ENCODE results near the gene ZBTB32. TPM values are rescaled to one million over a fixed set of nuclear protein-coding genes. Genes with fewer than 3 reads are reported as not detected.

Gene ZBTB32
- total and polyA plus RNA-seq, 2 of the 8 experiments (the other 6 are each of a cell fraction or from before 2014, with no cell fraction given) = 0.11 to 0.50 TPM

DNA sequence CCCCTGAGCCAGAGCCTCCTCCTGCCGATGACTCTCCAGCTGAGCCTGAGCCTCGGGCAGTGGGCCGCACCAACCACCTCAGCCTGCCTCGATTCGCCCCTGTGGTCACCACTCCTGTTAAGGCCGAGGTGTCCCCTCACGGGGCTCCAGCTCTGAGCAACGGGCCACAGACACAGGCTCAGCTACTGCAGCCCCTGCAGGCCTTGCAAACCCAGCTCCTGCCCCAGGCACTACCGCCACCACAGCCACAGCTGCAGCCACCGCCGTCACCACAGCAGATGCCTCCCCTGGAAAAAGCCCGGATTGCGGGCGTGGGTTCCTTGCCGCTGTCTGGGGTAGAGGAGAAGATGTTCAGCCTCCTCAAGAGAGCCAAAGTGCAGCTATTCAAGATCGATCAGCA is 17.0 kb downstream of the ZBTB32 start (continued):
- TF ChIP-seq, protein P1, sequence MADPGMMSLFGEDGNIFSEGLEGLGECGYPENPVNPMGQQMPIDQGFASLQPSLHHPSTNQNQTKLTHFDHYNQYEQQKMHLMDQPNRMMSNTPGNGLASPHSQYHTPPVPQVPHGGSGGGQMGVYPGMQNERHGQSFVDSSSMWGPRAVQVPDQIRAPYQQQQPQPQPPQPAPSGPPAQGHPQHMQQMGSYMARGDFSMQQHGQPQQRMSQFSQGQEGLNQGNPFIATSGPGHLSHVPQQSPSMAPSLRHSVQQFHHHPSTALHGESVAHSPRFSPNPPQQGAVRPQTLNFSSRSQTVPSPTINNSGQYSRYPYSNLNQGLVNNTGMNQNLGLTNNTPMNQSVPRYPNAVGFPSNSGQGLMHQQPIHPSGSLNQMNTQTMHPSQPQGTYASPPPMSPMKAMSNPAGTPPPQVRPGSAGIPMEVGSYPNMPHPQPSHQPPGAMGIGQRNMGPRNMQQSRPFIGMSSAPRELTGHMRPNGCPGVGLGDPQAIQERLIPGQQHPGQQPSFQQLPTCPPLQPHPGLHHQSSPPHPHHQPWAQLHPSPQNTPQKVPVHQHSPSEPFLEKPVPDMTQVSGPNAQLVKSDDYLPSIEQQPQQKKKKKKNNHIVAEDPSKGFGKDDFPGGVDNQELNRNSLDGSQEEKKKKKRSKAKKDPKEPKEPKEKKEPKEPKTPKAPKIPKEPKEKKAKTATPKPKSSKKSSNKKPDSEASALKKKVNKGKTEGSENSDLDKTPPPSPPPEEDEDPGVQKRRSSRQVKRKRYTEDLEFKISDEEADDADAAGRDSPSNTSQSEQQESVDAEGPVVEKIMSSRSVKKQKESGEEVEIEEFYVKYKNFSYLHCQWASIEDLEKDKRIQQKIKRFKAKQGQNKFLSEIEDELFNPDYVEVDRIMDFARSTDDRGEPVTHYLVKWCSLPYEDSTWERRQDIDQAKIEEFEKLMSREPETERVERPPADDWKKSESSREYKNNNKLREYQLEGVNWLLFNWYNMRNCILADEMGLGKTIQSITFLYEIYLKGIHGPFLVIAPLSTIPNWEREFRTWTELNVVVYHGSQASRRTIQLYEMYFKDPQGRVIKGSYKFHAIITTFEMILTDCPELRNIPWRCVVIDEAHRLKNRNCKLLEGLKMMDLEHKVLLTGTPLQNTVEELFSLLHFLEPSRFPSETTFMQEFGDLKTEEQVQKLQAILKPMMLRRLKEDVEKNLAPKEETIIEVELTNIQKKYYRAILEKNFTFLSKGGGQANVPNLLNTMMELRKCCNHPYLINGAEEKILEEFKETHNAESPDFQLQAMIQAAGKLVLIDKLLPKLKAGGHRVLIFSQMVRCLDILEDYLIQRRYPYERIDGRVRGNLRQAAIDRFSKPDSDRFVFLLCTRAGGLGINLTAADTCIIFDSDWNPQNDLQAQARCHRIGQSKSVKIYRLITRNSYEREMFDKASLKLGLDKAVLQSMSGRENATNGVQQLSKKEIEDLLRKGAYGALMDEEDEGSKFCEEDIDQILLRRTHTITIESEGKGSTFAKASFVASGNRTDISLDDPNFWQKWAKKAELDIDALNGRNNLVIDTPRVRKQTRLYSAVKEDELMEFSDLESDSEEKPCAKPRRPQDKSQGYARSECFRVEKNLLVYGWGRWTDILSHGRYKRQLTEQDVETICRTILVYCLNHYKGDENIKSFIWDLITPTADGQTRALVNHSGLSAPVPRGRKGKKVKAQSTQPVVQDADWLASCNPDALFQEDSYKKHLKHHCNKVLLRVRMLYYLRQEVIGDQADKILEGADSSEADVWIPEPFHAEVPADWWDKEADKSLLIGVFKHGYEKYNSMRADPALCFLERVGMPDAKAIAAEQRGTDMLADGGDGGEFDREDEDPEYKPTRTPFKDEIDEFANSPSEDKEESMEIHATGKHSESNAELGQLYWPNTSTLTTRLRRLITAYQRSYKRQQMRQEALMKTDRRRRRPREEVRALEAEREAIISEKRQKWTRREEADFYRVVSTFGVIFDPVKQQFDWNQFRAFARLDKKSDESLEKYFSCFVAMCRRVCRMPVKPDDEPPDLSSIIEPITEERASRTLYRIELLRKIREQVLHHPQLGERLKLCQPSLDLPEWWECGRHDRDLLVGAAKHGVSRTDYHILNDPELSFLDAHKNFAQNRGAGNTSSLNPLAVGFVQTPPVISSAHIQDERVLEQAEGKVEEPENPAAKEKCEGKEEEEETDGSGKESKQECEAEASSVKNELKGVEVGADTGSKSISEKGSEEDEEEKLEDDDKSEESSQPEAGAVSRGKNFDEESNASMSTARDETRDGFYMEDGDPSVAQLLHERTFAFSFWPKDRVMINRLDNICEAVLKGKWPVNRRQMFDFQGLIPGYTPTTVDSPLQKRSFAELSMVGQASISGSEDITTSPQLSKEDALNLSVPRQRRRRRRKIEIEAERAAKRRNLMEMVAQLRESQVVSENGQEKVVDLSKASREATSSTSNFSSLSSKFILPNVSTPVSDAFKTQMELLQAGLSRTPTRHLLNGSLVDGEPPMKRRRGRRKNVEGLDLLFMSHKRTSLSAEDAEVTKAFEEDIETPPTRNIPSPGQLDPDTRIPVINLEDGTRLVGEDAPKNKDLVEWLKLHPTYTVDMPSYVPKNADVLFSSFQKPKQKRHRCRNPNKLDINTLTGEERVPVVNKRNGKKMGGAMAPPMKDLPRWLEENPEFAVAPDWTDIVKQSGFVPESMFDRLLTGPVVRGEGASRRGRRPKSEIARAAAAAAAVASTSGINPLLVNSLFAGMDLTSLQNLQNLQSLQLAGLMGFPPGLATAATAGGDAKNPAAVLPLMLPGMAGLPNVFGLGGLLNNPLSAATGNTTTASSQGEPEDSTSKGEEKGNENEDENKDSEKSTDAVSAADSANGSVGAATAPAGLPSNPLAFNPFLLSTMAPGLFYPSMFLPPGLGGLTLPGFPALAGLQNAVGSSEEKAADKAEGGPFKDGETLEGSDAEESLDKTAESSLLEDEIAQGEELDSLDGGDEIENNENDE (IDR thresholded peaks at IDR 0.05; ENCODE audit: insufficient replicate concordance, low read length) = no peak
- TF ChIP-seq POLR2A (IDR thresholded peaks at IDR 0.05; ENCODE audit: control extremely low read depth in 1 of 2, low read depth in 2 of 2, low read length in 2 of 2) (no peak), GABPA (IDR thresholded peaks at IDR 0.05; ENCODE audit: borderline replicate concordance, insufficient read depth, low read length) (no peak), SP4 (IDR thresholded peaks at IDR 0.05; ENCODE audit: low read length) (no peak), ZNF274 (IDR thresholded peaks at IDR 0.05; ENCODE audit: borderline replicate concordance, extremely low read depth, low read length) (no peak)
